Spleen (tissue), 7 donors: Measurements from ENCODE around the gene SETD3.

Experiments
- POLR2A ChIP-seq, 3 donors: fragments of 450-650 bp; IDR thresholded peaks; one replicate each; pipeline ENCODE4 v1.5.1; 2017; ENCODE audit warnings: antibody characterized with exemption in 3 of 3, mild to moderate bottlenecking in 1 of 3
- POLR2AphosphoS5 ChIP-seq, 3 donors: sonication (generic); formaldehyde crosslinking; IDR thresholded peaks; one replicate each; pipeline ENCODE4 v1.5.1; 2017; ENCODE audit warnings: antibody characterized with exemption in 3 of 3
- TF ChIP-seq, protein P1 (sequence below), 11 experiments: fragments of 200-600 bp in 7 of 11; fragments of 450-650 bp in 4 of 11; sonication (generic) in 4 of 11; IDR thresholded peaks in 8 of 11; conservative IDR thresholded peaks in 3 of 11; 1 replicate in 7 of 11; 2 replicates in 4 of 11; pipeline versions ENCODE4 v1.4.0 to v1.8.0; 2016 to 2021; ENCODE audit warnings: antibody characterized with exemption in 11 of 11, inconsistent platforms in 4 of 11, mild to moderate bottlenecking in 1 of 11
- donor health status: DM: no; HTN: no; CAD: no; lungs with moderate emphysema.
- donor health status: DM: no; HTN: no; CAD: no.
- donor health status: DM: no; HTN: no; CAD: no.

- TF ChIP-seq, protein P1, sequence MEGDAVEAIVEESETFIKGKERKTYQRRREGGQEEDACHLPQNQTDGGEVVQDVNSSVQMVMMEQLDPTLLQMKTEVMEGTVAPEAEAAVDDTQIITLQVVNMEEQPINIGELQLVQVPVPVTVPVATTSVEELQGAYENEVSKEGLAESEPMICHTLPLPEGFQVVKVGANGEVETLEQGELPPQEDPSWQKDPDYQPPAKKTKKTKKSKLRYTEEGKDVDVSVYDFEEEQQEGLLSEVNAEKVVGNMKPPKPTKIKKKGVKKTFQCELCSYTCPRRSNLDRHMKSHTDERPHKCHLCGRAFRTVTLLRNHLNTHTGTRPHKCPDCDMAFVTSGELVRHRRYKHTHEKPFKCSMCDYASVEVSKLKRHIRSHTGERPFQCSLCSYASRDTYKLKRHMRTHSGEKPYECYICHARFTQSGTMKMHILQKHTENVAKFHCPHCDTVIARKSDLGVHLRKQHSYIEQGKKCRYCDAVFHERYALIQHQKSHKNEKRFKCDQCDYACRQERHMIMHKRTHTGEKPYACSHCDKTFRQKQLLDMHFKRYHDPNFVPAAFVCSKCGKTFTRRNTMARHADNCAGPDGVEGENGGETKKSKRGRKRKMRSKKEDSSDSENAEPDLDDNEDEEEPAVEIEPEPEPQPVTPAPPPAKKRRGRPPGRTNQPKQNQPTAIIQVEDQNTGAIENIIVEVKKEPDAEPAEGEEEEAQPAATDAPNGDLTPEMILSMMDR (IDR thresholded peaks at IDR 0.05 in 8 of 11, conservative IDR thresholded peaks at IDR 0.05 in 3 of 11): no peak
- TF ChIP-seq POLR2A (IDR thresholded peaks at IDR 0.05) (no peak), POLR2AphosphoS5 (IDR thresholded peaks at IDR 0.05) (no peak)
These were observed 2.5 kb downstream of the SETD3 start for GRCh38 chr14:99478128-99478527.
